GM20431 (cell line): Measurements from ENCODE around the gene CTNNA3.

Source experiments
- in situ Hi-C: fragments of 300-500 bp; cut with MseI, MboI; formaldehyde crosslinking; loops from one replicate; pipeline ENCODE4 v1.15.0; 2020; ENCODE audit warnings: low sequenced_read_pairs; ENCODE audit not compliant: unreplicated experiment

The CTNNA3 gene

GRCh38 chr10:65964205-65964604, 1731.8 kb downstream of the CTNNA3 start:
- in situ Hi-C loops, result no loop called here

- in situ Hi-C loops, result no loop called here
These were observed 1743.9 kb downstream of the CTNNA3 start for GRCh38 chr10:65952086-65952485.

- in situ Hi-C loops, result no loop called here
These were observed 1745.9 kb downstream of the CTNNA3 start for GRCh38 chr10:65950075-65950474.

- in situ Hi-C loops, result no loop called here
These were observed 1746.5 kb downstream of the CTNNA3 start for GRCh38 chr10:65949526-65949925.

- in situ Hi-C loops, result no loop called here
These were observed 1750.9 kb downstream of the CTNNA3 start for GRCh38 chr10:65945061-65945460.

- in situ Hi-C loops, result no loop called here
These were observed 1752.5 kb downstream of the CTNNA3 start for GRCh38 chr10:65943451-65943850.

GRCh38 chr10:65940816-65941662, 1755.0 kb downstream of the CTNNA3 start:
- in situ Hi-C loops, result no loop called here

GRCh38 chr10:65940105-65940504, 1755.9 kb downstream of the CTNNA3 start:
- in situ Hi-C loops, result no loop called here

- in situ Hi-C loops, result no loop called here
These were observed 1764.5 kb downstream of the CTNNA3 start for GRCh38 chr10:65931291-65932070.

- in situ Hi-C loops, result no loop called here
These were observed 1784.7 kb downstream of the CTNNA3 start for GRCh38 chr10:65911151-65911835.

GRCh38 chr10:65910209-65910608, 1785.8 kb downstream of the CTNNA3 start:
- in situ Hi-C loops, result no loop called here

GRCh38 chr10:65907199-65907712, 1788.7 kb downstream of the CTNNA3 start:
- in situ Hi-C loops, result no loop called here

GRCh38 chr10:65903620-65904019, 1792.4 kb downstream of the CTNNA3 start:
- in situ Hi-C loops, result no loop called here

GRCh38 chr10:65900271-65900670, 1795.7 kb downstream of the CTNNA3 start:
- in situ Hi-C loops, result no loop called here

- in situ Hi-C loops, result no loop called here
These were observed 1797.9 kb downstream of the CTNNA3 start for GRCh38 chr10:65898055-65898454.

- in situ Hi-C loops, result no loop called here
These were observed 1801.0 kb downstream of the CTNNA3 start for GRCh38 chr10:65894961-65895360.

- in situ Hi-C loops, result no loop called here
These were observed 1801.6 kb downstream of the CTNNA3 start for GRCh38 chr10:65894379-65894778.

GRCh38 chr10:65893676-65894075, 1802.3 kb downstream of the CTNNA3 start:
- in situ Hi-C loops, result no loop called here

- in situ Hi-C loops, result no loop called here
These were observed 1803.7 kb downstream of the CTNNA3 start for GRCh38 chr10:65892284-65892683.
